Erythroblast (primary cell): ENCODE results near the gene CRKL.
"Not testable (repeated sequence)": the region's sequence is repeated elsewhere in the genome, so short reads cannot be mapped to it uniquely, and the experiment has no call there.

Source experiments
- DNase-seq, 2 experiments: peaks; one replicate each; lab custom pipeline; 2025; lab: John Stamatoyannopoulos, UW
- GATA1 ChIP-seq: IDR thresholded peaks from 2 replicates; pipeline ENCODE4 v1.6.1; 2011; ENCODE audit warnings: low read depth, mild to moderate bottlenecking, control low read depth, low read length, moderate library complexity
- POLR2A ChIP-seq: IDR thresholded peaks from 2 replicates; pipeline ENCODE4 v1.6.1; 2011; ENCODE audit warnings: mild to moderate bottlenecking, low read length

Gene CRKL

DNA sequence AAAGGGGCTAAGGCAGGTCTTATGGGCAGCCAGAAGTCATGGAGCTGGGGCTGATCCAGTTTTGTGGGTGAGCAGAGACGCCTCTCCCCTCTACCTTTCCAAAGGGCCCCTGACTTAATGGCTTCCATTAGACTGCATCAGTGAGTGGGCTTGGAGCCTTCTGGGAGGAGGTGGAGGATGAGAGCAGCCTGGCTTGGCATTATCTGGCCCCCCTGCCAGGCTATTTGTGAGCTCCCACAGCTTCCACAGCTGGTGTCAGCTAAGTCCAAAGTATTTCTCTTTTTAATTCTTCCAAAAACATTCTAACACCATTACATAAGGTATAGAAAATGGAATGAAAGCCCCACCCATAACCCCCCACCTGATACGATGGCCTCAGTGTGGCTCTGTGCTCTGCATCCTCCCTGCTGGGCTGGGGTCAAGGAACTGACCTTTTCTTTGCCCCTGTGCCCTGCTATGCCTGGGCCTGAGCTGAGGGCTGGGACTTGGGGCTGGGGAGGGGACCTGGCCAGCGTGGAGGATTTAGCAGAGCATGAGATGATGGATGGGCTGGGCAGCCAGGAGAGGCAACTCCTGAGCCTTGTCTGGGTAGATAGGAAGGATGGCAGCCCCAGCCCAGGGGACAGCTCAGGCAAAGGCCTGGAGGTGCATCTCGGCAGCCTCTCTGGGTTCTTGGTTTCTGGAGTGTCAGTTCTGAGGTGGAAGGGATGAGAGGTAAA, 53.9 kb downstream of the CRKL start:
- TF ChIP-seq GATA1 (no peak), POLR2A (no peak)
- no peak for DNase-seq

DNA sequence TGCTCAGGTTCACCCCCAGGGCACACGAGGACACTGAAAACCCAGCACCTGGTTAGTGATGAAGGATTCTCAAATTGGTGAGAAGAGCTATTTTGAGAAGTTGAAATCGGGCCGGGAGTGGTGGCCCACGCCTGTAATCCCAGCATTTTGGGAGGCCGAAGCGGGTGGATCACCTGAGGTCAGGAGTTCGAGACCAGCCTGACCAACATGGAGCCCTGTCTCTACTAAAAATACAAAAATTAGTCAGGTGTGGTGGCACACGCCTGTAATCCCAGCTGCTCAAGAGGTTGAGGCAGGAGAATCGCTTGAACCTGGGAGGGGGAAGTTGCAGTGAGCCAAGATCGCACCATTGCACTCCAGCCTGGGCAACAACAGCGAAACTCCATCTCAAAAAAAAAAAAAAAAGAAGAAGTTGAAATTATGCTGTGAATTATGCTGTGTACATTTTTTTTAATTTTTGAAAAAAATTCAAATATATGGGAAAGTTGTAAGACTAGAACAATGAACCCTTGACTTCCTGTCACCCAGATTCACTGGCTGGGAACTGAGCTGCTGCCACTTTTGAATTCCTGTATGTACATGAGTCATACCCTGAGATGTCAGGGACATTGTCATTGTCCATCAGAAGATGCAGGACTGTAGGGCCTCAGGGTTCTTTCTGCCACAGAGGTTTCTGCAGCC, 54.9 kb downstream of the CRKL start:
- not testable (repeated sequence) for DNase-seq

DNA sequence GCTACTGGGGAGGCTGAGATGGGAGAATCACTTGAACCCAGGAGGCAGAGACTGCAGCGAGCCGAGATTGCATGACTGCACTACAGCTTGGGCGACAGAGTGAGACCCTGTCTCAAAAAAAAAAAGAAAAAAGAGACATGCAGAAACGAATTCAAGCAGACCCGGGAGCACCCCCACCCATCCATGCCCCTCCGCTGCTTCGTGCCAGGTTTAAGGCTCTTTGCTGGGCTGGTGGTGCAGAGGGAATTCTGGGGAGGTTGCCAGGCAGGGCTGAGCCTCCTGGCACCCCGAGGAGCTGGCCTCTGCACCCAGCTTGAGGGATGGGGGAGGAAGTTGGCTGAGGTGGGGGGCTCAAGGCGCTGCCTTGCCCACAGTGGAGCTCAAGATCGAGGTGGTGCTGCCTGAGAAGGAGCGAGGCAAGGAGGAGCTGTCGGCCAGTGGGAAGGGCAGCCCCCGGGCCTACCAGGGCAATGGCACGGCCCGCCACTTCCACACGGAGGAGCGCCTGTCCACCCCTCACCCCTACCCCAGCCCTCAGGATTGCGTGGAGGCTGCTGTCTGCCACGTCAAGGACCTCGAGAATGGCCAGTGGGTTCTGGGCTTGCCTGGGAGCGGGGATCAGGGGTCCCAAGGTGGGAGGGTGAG, 55.8 kb downstream of the CRKL start:
- TF ChIP-seq GATA1 (no peak), POLR2A (no peak)

DNA sequence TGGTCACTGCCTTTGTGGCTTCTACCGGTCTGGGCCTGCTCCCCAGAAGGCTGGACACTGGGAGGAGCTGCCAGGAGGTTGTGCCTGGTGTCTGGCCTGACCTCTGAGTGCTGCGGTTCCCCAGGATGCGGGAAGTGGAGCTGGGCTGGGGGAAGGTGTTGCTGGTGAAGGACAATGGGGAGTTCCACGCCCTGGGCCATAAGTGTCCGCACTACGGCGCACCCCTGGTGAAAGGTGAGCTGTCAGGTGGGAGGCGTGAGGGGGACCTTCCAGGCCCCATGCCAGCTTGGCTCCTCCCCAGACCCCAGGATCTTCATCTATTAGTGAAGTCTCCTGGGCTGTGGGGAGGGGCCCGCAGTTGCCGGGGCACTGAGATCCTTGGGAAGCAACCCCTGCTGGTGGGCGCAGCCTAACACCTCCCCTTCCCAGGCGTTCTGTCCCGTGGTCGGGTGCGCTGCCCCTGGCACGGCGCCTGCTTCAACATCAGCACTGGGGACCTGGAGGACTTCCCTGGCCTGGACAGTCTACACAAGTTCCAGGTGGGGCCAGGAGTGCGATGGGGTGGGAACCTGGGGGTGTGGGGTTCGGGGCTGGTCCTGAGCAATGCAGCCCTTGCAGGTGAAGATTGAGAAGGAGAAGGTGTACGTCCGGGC, 56.6 kb downstream of the CRKL start:
- TF ChIP-seq GATA1 (no peak), POLR2A (no peak)

More for the DNA sequence above, 55.8 kb downstream of the CRKL start:
- DNase-seq: no peak

DNA sequence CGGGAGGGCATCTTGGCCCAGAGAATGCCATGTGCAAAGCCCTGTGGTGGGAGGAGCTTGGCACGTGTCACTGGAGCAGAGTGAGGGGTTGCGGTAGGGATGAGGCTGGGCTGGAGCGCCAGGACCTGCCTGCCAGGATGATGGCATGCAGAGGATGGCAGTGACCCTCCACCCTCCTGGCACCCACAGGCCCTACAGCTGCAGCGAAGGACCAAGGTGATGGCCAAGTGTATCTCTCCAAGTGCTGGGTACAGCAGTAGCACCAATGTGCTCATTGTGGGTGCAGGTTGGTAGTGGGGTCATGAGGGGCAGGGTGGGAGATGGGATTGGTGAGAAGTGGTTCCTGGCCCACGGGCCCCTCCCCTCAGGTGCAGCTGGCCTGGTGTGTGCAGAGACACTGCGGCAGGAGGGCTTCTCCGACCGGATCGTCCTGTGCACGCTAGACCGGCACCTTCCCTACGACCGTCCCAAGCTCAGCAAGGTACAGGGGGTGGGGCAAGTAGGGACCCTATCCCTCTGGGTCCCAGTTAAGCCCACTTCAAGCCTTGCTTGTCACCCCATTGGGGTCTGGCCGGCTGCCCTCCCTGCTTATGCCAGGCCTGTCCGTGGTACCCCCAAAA, 57.2 kb downstream of the CRKL start:
- TF ChIP-seq GATA1 (no peak), POLR2A (no peak)
- no peak for DNase-seq

More for the DNA sequence above, 56.6 kb downstream of the CRKL start:
- DNase-seq: no peak

DNA sequence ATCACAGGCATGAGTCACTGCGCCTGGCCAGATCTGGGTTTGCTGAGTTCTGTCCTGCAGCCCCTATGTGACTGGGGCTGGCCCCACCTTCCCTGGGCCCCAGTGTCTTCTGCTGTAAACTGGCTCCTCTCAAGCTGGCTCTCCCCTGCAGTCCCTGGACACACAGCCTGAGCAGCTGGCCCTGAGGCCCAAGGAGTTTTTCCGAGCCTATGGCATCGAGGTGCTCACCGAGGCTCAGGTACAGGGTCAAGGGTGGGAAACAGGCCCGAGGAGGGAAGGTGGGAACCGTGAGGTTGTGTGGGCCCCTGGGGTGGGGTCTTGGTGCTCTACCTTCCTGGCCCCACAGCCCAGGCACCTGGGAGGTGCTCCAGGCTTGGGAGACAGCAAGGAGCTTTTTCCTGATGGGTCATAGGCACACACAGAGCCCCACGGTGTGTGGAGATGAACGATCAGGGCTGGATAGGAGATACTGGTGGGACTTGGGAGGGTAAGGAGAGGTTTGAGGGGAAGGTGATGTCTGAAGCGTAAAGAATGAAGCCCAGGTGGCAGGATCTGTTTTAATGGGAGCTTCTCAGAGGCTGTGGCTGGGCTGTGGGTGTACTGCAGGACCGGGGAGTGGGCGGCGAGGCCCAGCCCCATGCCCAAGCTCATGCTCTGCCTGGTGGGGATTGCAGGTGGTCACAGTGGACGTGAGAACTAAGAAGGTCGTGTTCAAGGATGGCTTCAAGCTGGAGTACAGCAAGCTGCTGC, 58.5 kb downstream of the CRKL start:
- TF ChIP-seq POLR2A: no peak
- no peak for TF ChIP-seq GATA1
- no peak for DNase-seq

DNA sequence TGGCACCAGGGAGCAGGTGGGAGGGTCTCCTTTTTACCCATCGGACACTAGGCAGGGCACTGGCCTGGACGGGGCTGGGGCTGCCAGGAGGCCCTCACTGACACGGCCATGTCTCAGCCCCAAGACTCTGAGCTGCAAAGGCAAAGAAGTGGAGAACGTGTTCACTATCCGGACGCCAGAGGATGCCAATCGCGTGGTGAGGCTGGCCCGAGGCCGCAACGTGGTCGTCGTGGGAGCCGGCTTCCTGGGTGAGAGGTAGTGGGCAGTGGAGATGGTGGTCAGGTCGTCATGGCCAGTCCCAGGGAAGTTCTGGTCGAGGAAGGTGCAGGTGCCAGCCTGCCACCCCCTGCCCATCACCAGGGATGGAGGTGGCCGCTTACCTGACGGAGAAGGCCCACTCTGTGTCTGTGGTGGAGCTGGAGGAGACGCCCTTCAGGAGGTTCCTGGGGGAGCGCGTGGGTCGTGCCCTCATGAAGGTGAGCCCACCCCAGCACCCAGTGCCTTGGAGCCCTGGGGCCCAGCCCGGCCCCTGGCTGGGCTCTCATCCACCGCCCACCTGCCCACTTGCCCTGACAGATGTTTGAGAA, 59.2 kb downstream of the CRKL start:
- DNase-seq: no peak
- TF ChIP-seq GATA1: no peak
- TF ChIP-seq POLR2A: no peak

DNA sequence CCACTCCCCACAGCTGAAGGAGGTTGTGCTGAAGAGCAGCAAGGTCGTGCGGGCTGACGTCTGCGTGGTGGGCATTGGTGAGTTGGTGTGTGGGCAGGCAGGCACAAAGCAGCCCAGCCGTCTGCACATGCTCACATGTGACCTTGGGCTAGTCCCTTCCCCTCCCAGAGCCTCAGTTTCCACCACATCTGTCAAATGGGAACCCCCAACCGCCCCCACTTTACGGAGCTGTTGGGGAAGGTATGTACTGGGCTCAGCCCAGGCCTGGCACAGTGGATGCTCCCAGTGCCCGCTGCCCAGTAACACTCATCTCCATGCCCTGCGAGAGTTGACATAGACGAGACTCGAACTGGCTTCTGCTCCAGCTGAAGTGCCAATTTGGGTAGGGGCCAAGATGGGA, 59.8 kb downstream of the CRKL start:
- DNase-seq: no peak
- TF ChIP-seq GATA1: no peak
- no peak for TF ChIP-seq POLR2A

DNA sequence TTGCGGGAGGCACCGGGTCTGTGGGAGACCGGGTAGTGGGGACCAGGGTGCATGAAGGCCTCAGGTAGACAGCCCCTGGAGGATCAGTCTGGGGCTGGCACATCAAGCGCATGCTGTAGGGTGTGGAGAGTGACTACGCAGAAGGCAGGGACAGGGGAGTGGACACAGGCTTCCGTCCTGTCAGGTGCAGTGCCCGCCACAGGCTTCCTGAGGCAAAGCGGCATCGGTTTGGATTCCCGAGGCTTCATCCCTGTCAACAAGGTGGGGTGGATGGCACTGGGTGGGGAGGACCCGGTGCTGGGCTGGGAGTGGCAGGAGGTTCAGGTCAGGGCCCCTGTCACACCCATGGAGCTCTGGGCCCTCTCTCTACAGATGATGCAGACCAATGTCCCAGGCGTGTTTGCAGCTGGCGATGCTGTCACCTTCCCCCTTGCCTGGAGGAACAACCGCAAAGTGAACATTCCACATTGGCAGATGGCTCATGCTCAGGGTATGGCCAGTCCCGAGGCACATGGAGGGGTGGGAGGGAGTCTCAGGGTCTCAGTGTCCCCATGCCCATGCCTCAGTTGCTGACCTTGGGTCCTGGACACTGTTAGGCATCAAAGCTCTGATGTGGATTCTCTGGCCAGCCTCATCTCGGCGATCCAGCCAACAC, 60.4 kb downstream of the CRKL start:
- no peak for TF ChIP-seq POLR2A
- TF ChIP-seq GATA1: no peak

DNA sequence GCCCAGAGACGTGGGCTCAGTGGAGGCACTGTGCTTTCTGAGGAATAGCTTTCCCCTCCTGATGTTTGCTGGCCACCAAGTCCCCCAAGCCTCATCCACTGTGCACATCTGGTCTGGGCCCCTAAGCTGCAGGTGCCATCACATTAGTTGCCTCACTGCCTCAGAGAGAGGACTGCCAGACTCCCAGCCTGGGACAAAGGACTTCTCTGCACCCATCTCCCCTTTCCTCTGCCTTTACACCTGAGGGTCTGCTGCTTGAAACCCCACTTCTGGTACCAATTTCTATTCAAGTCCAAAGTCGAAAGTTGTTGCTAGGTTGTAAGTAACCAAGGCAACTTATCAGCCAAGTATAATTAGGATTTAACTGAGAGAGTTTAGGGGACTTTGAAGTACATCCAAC, 61.2 kb downstream of the CRKL start:
- TF ChIP-seq POLR2A (no peak), GATA1 (no peak)

More for the DNA sequence above, 60.4 kb downstream of the CRKL start:
- no peak for DNase-seq

DNA sequence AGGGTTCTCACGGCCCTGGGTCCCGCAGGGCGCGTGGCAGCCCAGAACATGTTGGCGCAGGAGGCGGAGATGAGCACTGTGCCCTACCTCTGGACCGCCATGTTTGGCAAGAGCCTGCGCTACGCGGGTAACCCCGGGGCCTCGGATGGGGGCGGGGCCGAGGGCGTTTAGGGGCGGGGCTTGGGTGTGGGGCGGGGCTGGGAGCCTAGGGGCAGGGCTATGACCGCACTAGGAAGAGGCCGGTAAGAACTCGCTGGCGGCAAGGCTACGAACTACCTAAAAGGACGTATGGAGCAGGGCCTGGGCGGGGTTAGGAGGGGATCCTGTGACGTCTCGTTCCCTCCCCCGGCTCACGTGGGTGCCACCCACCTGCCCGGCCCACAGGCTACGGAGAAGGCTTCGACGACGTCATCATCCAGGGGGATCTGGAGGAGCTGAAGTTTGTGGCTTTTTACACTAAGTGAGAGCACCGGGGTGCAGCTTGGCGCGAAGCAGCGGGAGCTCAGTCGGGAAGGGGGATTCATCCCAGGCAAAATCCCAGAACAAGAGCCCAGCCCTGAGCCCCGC, 62.1 kb downstream of the CRKL start:
- TF ChIP-seq GATA1 (no peak), POLR2A (no peak)
- peak; percentile 66 to 82 for DNase-seq

More for the DNA sequence above, 61.2 kb downstream of the CRKL start:
- DNase-seq: no peak

DNA sequence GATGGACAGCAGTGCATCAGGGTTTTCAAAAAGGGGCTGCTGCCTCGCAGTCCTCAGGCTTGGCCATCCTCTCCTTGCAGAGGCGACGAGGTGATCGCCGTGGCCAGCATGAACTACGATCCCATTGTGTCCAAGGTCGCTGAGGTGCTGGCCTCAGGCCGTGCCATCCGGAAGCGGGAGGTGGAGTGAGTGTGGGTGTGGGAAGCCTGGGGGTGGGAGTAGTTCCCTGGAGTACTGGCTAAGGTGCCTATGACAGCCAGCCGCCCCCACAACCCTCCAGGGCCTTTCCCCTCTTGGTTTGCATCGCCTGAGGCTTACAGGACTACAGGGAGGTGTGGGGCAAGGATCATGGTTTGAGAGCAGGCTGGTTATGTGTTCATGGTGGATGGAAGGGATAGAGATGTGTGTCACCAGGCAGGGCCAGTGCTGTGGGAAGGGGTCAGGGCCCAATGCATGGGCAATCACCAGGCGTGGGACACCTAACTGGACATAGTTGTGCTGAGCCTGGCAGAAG, 62.8 kb downstream of the CRKL start:
- no peak for DNase-seq
- no peak for TF ChIP-seq GATA1
- no peak for TF ChIP-seq POLR2A
